ENCODE data around the gene ZFX.
A peak's percentile ranks its signal among the peaks of the same experiment; 100 is the strongest.

ZFX gene

DNA sequence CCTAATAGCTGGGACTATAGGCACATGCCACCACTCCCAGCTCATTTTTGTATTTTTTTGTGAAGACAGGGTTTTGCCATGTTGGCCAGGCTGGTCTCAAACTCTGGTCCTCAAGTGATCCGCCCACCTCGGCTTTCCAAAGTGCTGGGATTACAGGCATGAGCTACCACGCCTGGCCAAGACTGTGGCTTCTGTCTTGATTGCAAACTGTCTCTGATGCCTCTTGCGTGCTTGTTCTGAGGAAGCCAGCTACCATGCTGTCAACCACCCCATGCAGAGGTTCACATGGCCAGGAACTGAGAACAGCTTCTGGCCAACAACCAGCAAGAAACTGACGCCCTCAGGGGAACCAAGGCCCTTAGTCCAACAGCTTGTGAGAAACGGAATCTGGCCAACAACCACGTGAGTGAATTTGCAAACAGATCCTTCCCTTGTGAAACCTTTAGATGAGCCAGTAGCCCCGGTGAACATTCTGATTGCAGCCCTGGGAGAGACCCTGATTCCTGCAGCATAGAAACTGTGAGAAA, 93.2 kb downstream of the ZFX start:
- H3K36me3 Mint-ChIP-seq (ENCODE audit: low read depth): no peaks in the 10 kb centered on the region
- TF ChIP-seq, protein P1, sequence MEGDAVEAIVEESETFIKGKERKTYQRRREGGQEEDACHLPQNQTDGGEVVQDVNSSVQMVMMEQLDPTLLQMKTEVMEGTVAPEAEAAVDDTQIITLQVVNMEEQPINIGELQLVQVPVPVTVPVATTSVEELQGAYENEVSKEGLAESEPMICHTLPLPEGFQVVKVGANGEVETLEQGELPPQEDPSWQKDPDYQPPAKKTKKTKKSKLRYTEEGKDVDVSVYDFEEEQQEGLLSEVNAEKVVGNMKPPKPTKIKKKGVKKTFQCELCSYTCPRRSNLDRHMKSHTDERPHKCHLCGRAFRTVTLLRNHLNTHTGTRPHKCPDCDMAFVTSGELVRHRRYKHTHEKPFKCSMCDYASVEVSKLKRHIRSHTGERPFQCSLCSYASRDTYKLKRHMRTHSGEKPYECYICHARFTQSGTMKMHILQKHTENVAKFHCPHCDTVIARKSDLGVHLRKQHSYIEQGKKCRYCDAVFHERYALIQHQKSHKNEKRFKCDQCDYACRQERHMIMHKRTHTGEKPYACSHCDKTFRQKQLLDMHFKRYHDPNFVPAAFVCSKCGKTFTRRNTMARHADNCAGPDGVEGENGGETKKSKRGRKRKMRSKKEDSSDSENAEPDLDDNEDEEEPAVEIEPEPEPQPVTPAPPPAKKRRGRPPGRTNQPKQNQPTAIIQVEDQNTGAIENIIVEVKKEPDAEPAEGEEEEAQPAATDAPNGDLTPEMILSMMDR (IDR thresholded peaks at IDR 0.05; ENCODE audit: unreplicated experiment in 3 of 3): no peak
- peaks cover 29% of the 10 kb centered on the region for H3K4me1 Mint-ChIP-seq
- no peaks in the 10 kb centered on the region for H3K27me3 Mint-ChIP-seq (ENCODE audit: low read depth)
- no peaks in the 10 kb centered on the region for H3K9me3 Mint-ChIP-seq
- H3K27ac Mint-ChIP-seq: peak overlapping the region; percentile 61 to 86 (median 73)
- H3K4me3 Mint-ChIP-seq: peak overlapping the region in 1 of 3 experiments; percentile 34

DNA sequence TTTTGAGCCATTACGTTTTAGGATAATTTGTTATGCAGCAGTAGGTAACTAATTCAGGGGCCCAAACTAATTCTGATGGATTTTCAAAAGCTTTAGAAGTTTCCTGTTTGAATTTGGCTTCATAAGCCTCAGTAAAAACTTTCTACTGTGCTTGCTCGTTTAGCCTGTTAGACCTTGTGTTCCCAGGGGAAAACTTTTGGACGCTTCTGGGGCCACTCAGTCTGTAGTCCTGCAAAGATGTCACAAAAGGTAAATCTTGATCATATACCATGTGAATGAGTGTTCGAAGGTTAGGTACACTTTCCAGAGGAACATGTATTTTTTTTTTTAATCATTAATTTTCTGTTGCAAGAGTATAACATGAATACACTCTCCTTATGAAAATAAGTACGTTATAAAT, 93.7 kb downstream of the ZFX start:
- H3K9me3 Mint-ChIP-seq: no peaks in the 10 kb centered on the region
- H3K4me1 Mint-ChIP-seq: peaks cover 29% of the 10 kb centered on the region
- no peaks in the 10 kb centered on the region for H3K36me3 Mint-ChIP-seq (ENCODE audit: low read depth)
- peak overlapping the region; percentile 66 to 86 (median 73) for H3K27ac Mint-ChIP-seq
- no peak overlapping the region for H3K4me3 Mint-ChIP-seq
- no peaks in the 10 kb centered on the region for H3K27me3 Mint-ChIP-seq (ENCODE audit: low read depth)
- TF ChIP-seq, protein P1 (IDR thresholded peaks at IDR 0.05; ENCODE audit: unreplicated experiment in 3 of 3): no peak

DNA sequence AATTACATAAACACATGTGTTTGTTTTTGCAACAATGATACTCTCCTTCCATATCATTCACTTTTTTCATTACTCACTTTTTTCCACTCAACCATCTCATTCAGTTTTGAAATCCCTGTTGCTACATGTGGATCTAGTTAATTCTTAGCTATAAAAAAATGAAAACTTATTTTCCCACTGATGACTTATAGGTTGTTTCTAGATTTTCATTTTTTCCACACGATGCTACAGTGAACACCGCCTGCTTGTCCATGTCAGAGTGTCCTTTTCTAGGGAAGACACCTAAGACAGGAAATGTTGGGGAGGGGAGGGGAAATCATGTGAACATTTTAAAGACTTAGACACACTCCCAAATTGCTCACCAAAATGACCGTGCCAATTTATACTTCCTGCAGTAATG, 94.2 kb downstream of the ZFX start:
- Mint-ChIP-seq H3K4me3 (peak overlapping the region in 1 of 3 experiments; percentile 0), H3K4me1 (peaks cover 29% of the 10 kb centered on the region), H3K9me3 (no peaks in the 10 kb centered on the region), H3K27me3 (ENCODE audit: low read depth) (no peaks in the 10 kb centered on the region), H3K27ac (peak overlapping the region; percentile 66 to 86 (median 73)), H3K36me3 (ENCODE audit: low read depth) (no peaks in the 10 kb centered on the region)
- TF ChIP-seq, protein P1 (IDR thresholded peaks at IDR 0.05; ENCODE audit: unreplicated experiment in 3 of 3): no peak

DNA sequence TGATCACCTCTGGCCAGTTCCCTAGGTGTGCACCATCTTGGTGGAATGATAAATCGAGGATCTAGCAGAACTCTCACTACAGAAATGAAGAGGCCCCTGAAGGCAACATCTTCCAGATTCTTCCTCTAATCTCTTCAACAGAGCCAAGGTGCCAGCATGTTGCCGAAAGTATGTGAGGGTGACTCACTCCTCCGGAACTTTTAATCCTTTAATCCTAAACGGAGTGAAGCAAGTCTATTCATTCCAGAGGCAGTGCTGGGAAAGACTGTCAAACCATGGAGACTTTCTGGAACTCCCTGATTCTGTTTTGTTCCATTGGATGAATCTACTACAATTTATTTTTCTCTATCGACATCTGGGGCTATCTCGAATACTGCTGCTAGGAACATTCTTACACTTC, 95.7 kb downstream of the ZFX start:
- Mint-ChIP-seq H3K36me3 (ENCODE audit: low read depth) (no peaks in the 10 kb centered on the region), H3K27ac (no peak overlapping the region), H3K4me3 (no peak overlapping the region), H3K27me3 (ENCODE audit: low read depth) (peaks cover 4% of the 10 kb centered on the region), H3K4me1 (peaks cover 29% of the 10 kb centered on the region), H3K9me3 (no peaks in the 10 kb centered on the region)
- TF ChIP-seq, protein P1 (IDR thresholded peaks at IDR 0.05; ENCODE audit: unreplicated experiment in 3 of 3): no peak

DNA sequence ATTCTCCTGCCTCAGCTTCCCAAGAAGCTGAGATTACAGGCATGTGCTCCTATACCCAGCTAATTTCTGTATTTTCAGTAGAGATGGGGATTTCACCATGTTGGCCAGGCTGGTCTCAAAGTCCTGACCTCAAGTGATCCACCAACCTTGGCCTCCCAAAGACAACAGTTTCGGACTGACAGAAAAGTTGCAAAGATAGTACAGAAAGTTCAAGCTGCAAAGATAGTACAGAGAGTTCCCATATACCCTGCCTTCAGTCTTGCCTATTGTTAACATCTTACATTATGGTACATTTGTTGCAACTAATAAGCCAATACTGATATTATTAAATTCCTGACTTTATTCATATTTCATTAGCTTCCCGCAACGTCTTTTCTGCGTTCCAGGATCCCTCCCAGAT, 98.5 kb downstream of the ZFX start:
- H3K27me3 Mint-ChIP-seq (ENCODE audit: low read depth): peaks cover 4% of the 10 kb centered on the region
- no peak overlapping the region for H3K4me3 Mint-ChIP-seq
- no peaks in the 10 kb centered on the region for H3K9me3 Mint-ChIP-seq
- TF ChIP-seq, protein P1 (IDR thresholded peaks at IDR 0.05; ENCODE audit: unreplicated experiment in 3 of 3): no peak
- H3K4me1 Mint-ChIP-seq: peaks cover 21% of the 10 kb centered on the region
- H3K27ac Mint-ChIP-seq: no peak overlapping the region
- H3K36me3 Mint-ChIP-seq (ENCODE audit: low read depth): no peaks in the 10 kb centered on the region

DNA sequence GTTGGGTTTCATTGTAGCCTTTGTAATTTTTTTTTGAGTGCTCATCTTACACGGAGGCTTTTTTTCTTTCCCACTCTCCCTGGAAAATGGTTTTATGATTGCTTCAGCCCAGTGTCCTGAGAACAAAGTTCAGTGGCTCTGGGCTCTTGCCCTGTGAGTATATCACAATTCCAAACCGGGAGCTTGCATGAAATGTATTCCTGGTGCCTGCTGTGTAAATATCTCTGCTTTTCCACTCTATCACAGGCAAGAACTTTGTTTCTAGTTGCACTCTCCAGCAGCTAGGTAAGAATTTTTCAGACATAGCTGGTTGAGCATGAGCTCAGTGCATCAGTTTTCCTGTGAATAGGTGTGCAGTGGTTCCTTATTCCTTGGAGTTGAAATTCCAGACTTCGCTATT, 103.5 kb downstream of the ZFX start:
- Mint-ChIP-seq H3K9me3 (no peaks in the 10 kb centered on the region), H3K36me3 (ENCODE audit: low read depth) (no peaks in the 10 kb centered on the region), H3K4me1 (peaks cover 20% of the 10 kb centered on the region), H3K27me3 (ENCODE audit: low read depth) (peaks cover 4% of the 10 kb centered on the region), H3K4me3 (no peak overlapping the region), H3K27ac (peak overlapping the region; percentile 60 to 89 (median 85))
- TF ChIP-seq, protein P1 (IDR thresholded peaks at IDR 0.05; ENCODE audit: unreplicated experiment in 3 of 3): no peak

Measured in nephron (organoid).